Astrocyte (in vitro differentiated cells and primary cell): ENCODE results near the gene PIP4K2C.

Experiments used
- CTCF ChIP-seq: IDR thresholded peaks from 2 replicates; pipeline ENCODE4 v1.5.1; 2011; ENCODE audit warnings: low read depth, mild to moderate bottlenecking, inconsistent platforms, low read length, moderate library complexity; ENCODE audit not compliant: insufficient read depth
- EZH2 ChIP-seq: IDR thresholded peaks from 2 replicates; pipeline ENCODE4 v1.6.1; 2012; ENCODE audit warnings: mild to moderate bottlenecking, low read length, inconsistent platforms; ENCODE audit not compliant: insufficient read depth

- no peak for TF ChIP-seq CTCF
- TF ChIP-seq EZH2, result no peak
Observed at GRCh38 chr12:57581802-57582201, 9.2 kb upstream of the PIP4K2C start.
